Neural progenitor cell (in vitro differentiated cells): ENCODE results near the gene RER1. TPM values are rescaled to one million over a fixed set of nuclear protein-coding genes. Genes with fewer than 3 reads are reported as not detected.

Experiments used
- DNase-seq: peaks from one replicate; pipeline ENCODE4 v3.0.0-alpha.2; 2016; ENCODE audit warnings: low spot score
- H2AFZ ChIP-seq: fragments of 200-600 bp; sonication (generic); replicated peaks from 2 replicates; pipeline ENCODE4 v1.6.1; 2016; ENCODE audit warnings: antibody characterized with exemption
- H3F3A ChIP-seq: fragments of 200-600 bp; sonication (generic); 2 replicates; pipeline ENCODE4 v1.6.1; 2016; ENCODE audit warnings: antibody characterized with exemption, low read depth
- H3K27ac ChIP-seq: fragments of 200-600 bp; sonication (generic); 2 replicates; pipeline ENCODE4 v1.5.1; 2016; ENCODE audit warnings: mild to moderate bottlenecking
- H3K27me3 ChIP-seq: fragments of 200-600 bp; sonication (generic); 2 replicates; pipeline ENCODE4 v1.6.1; 2016; ENCODE audit warnings: mild to moderate bottlenecking, moderate library complexity
- H3K36me3 ChIP-seq: fragments of 200-600 bp; sonication (generic); 2 replicates; pipeline ENCODE4 v1.5.1; 2016
- H3K4me1 ChIP-seq: fragments of 200-600 bp; sonication (generic); 2 replicates; pipeline ENCODE4 v1.6.1; 2016; ENCODE audit warnings: mixed run types
- H3K4me2 ChIP-seq: fragments of 200-600 bp; sonication (generic); 2 replicates; pipeline ENCODE4 v1.6.1; 2016
- H3K4me3 ChIP-seq: fragments of 200-600 bp; sonication (generic); 2 replicates; pipeline ENCODE4 v1.5.1; 2016
- H3K79me2 ChIP-seq: fragments of 200-600 bp; sonication (generic); 2 replicates; pipeline ENCODE4 v1.6.1; 2016; ENCODE audit warnings: low read depth
- H3K9ac ChIP-seq: fragments of 200-600 bp; sonication (generic); 2 replicates; pipeline ENCODE4 v1.6.1; 2016
- H3K9me3 ChIP-seq: fragments of 200-600 bp; sonication (generic); 2 replicates; pipeline ENCODE4 v1.5.1; 2016; ENCODE audit warnings: low read depth
- H4K20me1 ChIP-seq: fragments of 200-600 bp; sonication (generic); 2 replicates; pipeline ENCODE4 v1.6.1; 2016; ENCODE audit warnings: low read depth
- H3K27ac Mint-ChIP-seq: 3 replicates; pipeline ENCODE4 v1.8.0; 2021; ENCODE audit warnings: mixed read lengths
- H3K27me3 Mint-ChIP-seq: 2 replicates; pipeline ENCODE4 v1.8.0; 2022; ENCODE audit warnings: low read depth, mild to moderate bottlenecking, inconsistent platforms, moderate library complexity, mixed read lengths; ENCODE audit not compliant: insufficient read depth
- H3K36me3 Mint-ChIP-seq: 3 replicates; pipeline ENCODE4 v1.8.0; 2021; ENCODE audit warnings: mixed read lengths
- H3K4me1 Mint-ChIP-seq: 3 replicates; pipeline ENCODE4 v1.8.0; 2021; ENCODE audit warnings: mixed read lengths
- H3K4me3 Mint-ChIP-seq: 3 replicates; pipeline ENCODE4 v1.8.0; 2021; ENCODE audit warnings: mild to moderate bottlenecking, moderate library complexity, mixed read lengths
- H3K9me3 Mint-ChIP-seq: 3 replicates; pipeline ENCODE4 v1.8.0; 2020; ENCODE audit warnings: mixed read lengths
- CTCF ChIP-seq: fragments of 200-600 bp; sonication (generic); IDR thresholded peaks from 2 replicates; pipeline ENCODE4 v1.5.1; 2017; ENCODE audit warnings: antibody characterized with exemption, mild to moderate bottlenecking
- EZH2 ChIP-seq: fragments of 200-600 bp; sonication (generic); IDR thresholded peaks from 2 replicates; pipeline ENCODE4 v1.6.1; 2017; ENCODE audit warnings: antibody characterized with exemption, mild to moderate bottlenecking, moderate library complexity
- EZH2phosphoT487 ChIP-seq: fragments of 200-600 bp; sonication (generic); IDR thresholded peaks from 2 replicates; pipeline ENCODE4 v1.6.1; 2017; ENCODE audit warnings: antibody characterized with exemption
- total RNA-seq: library from RNA; depleted of rRNA; stranded (reverse); fragments of >200 nt; gene quantifications from 2 replicates; pipeline ENCODE4 v1.2.3, GENCODE V29; 2015; ENCODE audit warnings: low replicate concordance

Gene RER1
- total RNA-seq, 1 donor from 2014 or later: 39.1 TPM

GRCh38 chr1:2445162-2445822, 53.7 kb downstream of the RER1 start:
- H3K9ac ChIP-seq: no peak overlapping the region
- H2AFZ ChIP-seq: no peak overlapping the region
- no peak overlapping the region for H3K27ac Mint-ChIP-seq
- H3K4me1 Mint-ChIP-seq: peaks cover 31% of the 10 kb centered on the region
- no peaks in the 10 kb centered on the region for H3K9me3 ChIP-seq
- peak overlapping the region; percentile 38 for H3K4me3 Mint-ChIP-seq
- no peak for DNase-seq
- peaks cover 42% of the 10 kb centered on the region for H3K27me3 ChIP-seq
- H4K20me1 ChIP-seq: no peaks in the 10 kb centered on the region
- H3F3A ChIP-seq: peaks cover 29% of the 10 kb centered on the region
- TF ChIP-seq CTCF: no peak
- TF ChIP-seq EZH2: no peak
- no peak for TF ChIP-seq EZH2phosphoT487
- no peaks in the 10 kb centered on the region for H3K79me2 ChIP-seq
- peaks cover 62% of the 10 kb centered on the region for H3K4me1 ChIP-seq
- peaks cover 15% of the 10 kb centered on the region for H3K27me3 Mint-ChIP-seq
- no peak overlapping the region for H3K27ac ChIP-seq
- H3K4me3 ChIP-seq: no peak overlapping the region
- H3K4me2 ChIP-seq: no peak overlapping the region
- no peaks in the 10 kb centered on the region for H3K36me3 Mint-ChIP-seq
- H3K36me3 ChIP-seq: no peaks in the 10 kb centered on the region
- no peaks in the 10 kb centered on the region for H3K9me3 Mint-ChIP-seq

- Mint-ChIP-seq H3K27ac (no peak overlapping the region), H3K9me3 (no peaks in the 10 kb centered on the region), H3K4me3 (no peak overlapping the region), H3K27me3 (peaks cover 15% of the 10 kb centered on the region), H3K4me1 (peaks cover 31% of the 10 kb centered on the region), H3K36me3 (no peaks in the 10 kb centered on the region)
- no peaks in the 10 kb centered on the region for H4K20me1 ChIP-seq
- H3K27ac ChIP-seq: no peak overlapping the region
- H3F3A ChIP-seq: peaks cover 29% of the 10 kb centered on the region
- H3K79me2 ChIP-seq: no peaks in the 10 kb centered on the region
- DNase-seq: no peak
- H3K36me3 ChIP-seq: no peaks in the 10 kb centered on the region
- no peaks in the 10 kb centered on the region for H3K9me3 ChIP-seq
- H3K4me1 ChIP-seq: peaks cover 62% of the 10 kb centered on the region
- H3K4me2 ChIP-seq: peak overlapping the region; percentile 53
- no peak overlapping the region for H3K9ac ChIP-seq
- H3K4me3 ChIP-seq: no peak overlapping the region
- H3K27me3 ChIP-seq: peaks cover 42% of the 10 kb centered on the region
- no peak overlapping the region for H2AFZ ChIP-seq
- TF ChIP-seq EZH2: no peak
- no peak for TF ChIP-seq CTCF
- no peak for TF ChIP-seq EZH2phosphoT487
Measured at GRCh38 chr1:2445823-2446215, 54.2 kb downstream of the RER1 start.

- DNase-seq: peak; percentile 94
- Histone ChIP-seq H3K79me2 (no peaks in the 10 kb centered on the region), H3K36me3 (no peaks in the 10 kb centered on the region), H3K4me3 (no peak overlapping the region), H4K20me1 (no peaks in the 10 kb centered on the region), H3K27me3 (peaks cover 37% of the 10 kb centered on the region), H3F3A (peaks cover 29% of the 10 kb centered on the region), H2AFZ (no peak overlapping the region), H3K4me1 (peaks cover 62% of the 10 kb centered on the region), H3K9me3 (no peaks in the 10 kb centered on the region), H3K27ac (peak overlapping the region; percentile 91), H3K9ac (no peak overlapping the region), H3K4me2 (peak overlapping the region; percentile 53)
- Mint-ChIP-seq H3K36me3 (no peaks in the 10 kb centered on the region), H3K4me1 (peaks cover 31% of the 10 kb centered on the region), H3K9me3 (no peaks in the 10 kb centered on the region), H3K4me3 (no peak overlapping the region), H3K27ac (no peak overlapping the region), H3K27me3 (peaks cover 17% of the 10 kb centered on the region)
- TF ChIP-seq EZH2phosphoT487 (no peak), CTCF (no peak), EZH2 (no peak)
Measured at GRCh38 chr1:2446394-2446793, 54.8 kb downstream of the RER1 start.
